ENCODE results near the gene MORC1. TPM values are rescaled to one million over a fixed set of nuclear protein-coding genes. Genes with fewer than 3 reads are reported as not detected.
"Not testable (repeated sequence)": the region's sequence is repeated elsewhere in the genome, so short reads cannot be mapped to it uniquely, and the experiment has no call there.

MORC1 gene
- total RNA-seq, 1 donor from 2014 or later, result not detected

DNA sequence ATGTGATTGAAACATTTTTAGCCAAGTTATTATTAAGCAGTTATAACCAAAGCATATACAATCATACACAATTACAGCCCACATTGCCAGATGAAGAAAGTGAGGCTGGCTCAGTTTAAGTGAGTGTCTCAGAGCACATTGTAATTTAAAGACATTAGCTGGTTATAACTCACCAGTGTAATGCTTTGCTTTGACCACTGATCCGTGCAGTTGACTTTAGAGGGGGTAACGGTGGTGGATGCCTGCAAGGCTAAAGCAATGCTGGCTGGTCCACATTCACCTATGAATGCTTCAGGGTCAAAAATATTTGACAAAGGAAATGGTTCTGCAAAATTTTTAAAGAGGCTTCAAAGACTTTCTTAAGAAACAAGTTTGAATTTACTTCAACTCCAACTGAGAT lies 19.8 kb upstream of the MORC1 start:
- no peak overlapping the region for H3K27ac Mint-ChIP-seq
- no peak overlapping the region for H3K4me3 Mint-ChIP-seq
- no peak for DNase-seq (ENCODE audit: low spot score)
- H3K9me3 ChIP-seq (ENCODE audit: low read depth), result no peaks in the 10 kb centered on the region
- H3K4me1 ChIP-seq, result no peaks in the 10 kb centered on the region
- H3K9me3 Mint-ChIP-seq, result no peaks in the 10 kb centered on the region
- no peak overlapping the region for H3K27ac ChIP-seq
- H3K9ac ChIP-seq, result no peak overlapping the region
- H3F3A ChIP-seq (ENCODE audit: low read depth), result no peaks in the 10 kb centered on the region
- peaks cover 16% of the 10 kb centered on the region for H3K4me1 Mint-ChIP-seq
- H3K27me3 ChIP-seq, result no peaks in the 10 kb centered on the region
- H3K36me3 Mint-ChIP-seq, result no peaks in the 10 kb centered on the region
- H3K36me3 ChIP-seq, result no peaks in the 10 kb centered on the region
- no peaks in the 10 kb centered on the region for H4K20me1 ChIP-seq (ENCODE audit: low read depth)
- H3K4me2 ChIP-seq, result no peak overlapping the region
- no peak overlapping the region for H3K4me3 ChIP-seq
- H2AFZ ChIP-seq (replicated peaks), result no peak overlapping the region
- H3K27me3 Mint-ChIP-seq (ENCODE audit: insufficient read depth, low read depth), result no peaks in the 10 kb centered on the region
- no peaks in the 10 kb centered on the region for H3K79me2 ChIP-seq (ENCODE audit: low read depth)
- TF ChIP-seq EZH2phosphoT487 (IDR thresholded peaks at IDR 0.05) (no peak), EZH2 (IDR thresholded peaks at IDR 0.05) (no peak)
- TF ChIP-seq, protein P1, sequence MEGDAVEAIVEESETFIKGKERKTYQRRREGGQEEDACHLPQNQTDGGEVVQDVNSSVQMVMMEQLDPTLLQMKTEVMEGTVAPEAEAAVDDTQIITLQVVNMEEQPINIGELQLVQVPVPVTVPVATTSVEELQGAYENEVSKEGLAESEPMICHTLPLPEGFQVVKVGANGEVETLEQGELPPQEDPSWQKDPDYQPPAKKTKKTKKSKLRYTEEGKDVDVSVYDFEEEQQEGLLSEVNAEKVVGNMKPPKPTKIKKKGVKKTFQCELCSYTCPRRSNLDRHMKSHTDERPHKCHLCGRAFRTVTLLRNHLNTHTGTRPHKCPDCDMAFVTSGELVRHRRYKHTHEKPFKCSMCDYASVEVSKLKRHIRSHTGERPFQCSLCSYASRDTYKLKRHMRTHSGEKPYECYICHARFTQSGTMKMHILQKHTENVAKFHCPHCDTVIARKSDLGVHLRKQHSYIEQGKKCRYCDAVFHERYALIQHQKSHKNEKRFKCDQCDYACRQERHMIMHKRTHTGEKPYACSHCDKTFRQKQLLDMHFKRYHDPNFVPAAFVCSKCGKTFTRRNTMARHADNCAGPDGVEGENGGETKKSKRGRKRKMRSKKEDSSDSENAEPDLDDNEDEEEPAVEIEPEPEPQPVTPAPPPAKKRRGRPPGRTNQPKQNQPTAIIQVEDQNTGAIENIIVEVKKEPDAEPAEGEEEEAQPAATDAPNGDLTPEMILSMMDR (IDR thresholded peaks at IDR 0.05), result no peak

DNA sequence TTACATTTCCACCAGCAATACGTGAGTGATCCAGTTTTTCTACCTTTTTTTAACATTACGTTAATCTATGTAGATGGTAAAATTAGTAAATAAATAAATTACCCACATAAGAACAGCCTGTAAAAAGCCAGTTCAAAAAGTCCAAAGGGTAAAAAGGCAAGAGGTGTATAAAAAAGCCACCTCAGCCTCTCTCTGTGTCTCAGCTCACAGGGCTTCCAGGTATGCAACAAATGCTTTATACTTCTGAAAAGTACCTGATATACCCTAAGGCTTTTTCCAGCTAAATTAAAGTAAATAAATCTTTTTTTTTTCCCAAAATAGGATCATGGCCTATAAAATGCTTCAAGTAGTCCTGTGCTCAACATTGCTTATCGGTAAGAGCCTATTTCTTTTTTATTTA lies 18.6 kb upstream of the MORC1 start, which contains the start of gene C3orf85:
Gene C3orf85, plus strand, starts transcription at position 197 of the 400 bp plus-strand sequence. Its CDS starts 129 bp downstream, at position 326.
- Mint-ChIP-seq H3K36me3 (no peaks in the 10 kb centered on the region), H3K27ac (no peak within 1 kb of the TSS), H3K4me3 (no peak within 1 kb of the TSS), H3K27me3 (ENCODE audit: insufficient read depth, low read depth) (no peaks in the 10 kb centered on the region), H3K4me1 (peaks cover 18% of the 10 kb centered on the region), H3K9me3 (no peaks in the 10 kb centered on the region)
- Histone ChIP-seq H3K9me3 (ENCODE audit: low read depth) (no peaks in the 10 kb centered on the region), H3K79me2 (ENCODE audit: low read depth) (no peaks in the 10 kb centered on the region), H3K9ac (no peak within 1 kb of the TSS), H3K36me3 (no peaks in the 10 kb centered on the region), H3F3A (ENCODE audit: low read depth) (no peaks in the 10 kb centered on the region), H3K4me1 (no peaks in the 10 kb centered on the region), H4K20me1 (ENCODE audit: low read depth) (no peaks in the 10 kb centered on the region), H3K27ac (no peak within 1 kb of the TSS), H2AFZ (replicated peaks) (no peak within 1 kb of the TSS), H3K27me3 (no peaks in the 10 kb centered on the region), H3K4me3 (no peak within 1 kb of the TSS), H3K4me2 (no peak within 1 kb of the TSS)
- TF ChIP-seq EZH2phosphoT487 (IDR thresholded peaks at IDR 0.05), result no peak
- TF ChIP-seq EZH2 (IDR thresholded peaks at IDR 0.05), result no peak
- TF ChIP-seq, protein P1 (IDR thresholded peaks at IDR 0.05), result no peak
- no peak for DNase-seq (ENCODE audit: low spot score)

DNA sequence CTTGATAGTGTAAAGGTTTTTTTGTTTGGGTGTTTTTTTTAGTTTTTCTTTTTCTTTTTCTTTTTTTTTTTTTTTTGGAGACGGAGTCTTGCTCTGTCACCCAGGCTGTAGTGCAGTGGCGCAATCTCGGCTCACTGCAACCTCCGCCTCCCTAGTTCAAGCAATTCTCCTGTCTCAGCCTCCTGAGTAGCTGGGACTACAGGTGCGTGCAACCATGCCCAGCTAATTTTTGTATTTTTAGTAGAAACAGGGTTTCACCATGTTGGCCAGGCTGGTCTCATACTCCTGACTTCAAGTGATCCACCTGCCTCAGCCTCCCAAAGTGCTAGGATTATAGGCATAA lies 15.5 kb upstream of the MORC1 start:
- not testable (repeated sequence) for H3F3A ChIP-seq (ENCODE audit: low read depth); H3K4me2 ChIP-seq; H2AFZ ChIP-seq (replicated peaks); H3K9me3 Mint-ChIP-seq; H3K4me3 ChIP-seq; H3K4me3 Mint-ChIP-seq; DNase-seq (ENCODE audit: low spot score); H3K36me3 Mint-ChIP-seq; H3K27me3 Mint-ChIP-seq (ENCODE audit: insufficient read depth, low read depth); H3K36me3 ChIP-seq; H3K79me2 ChIP-seq (ENCODE audit: low read depth); H3K27me3 ChIP-seq; H3K9ac ChIP-seq; H4K20me1 ChIP-seq (ENCODE audit: low read depth); H3K4me1 ChIP-seq; H3K27ac ChIP-seq; H3K27ac Mint-ChIP-seq; H3K9me3 ChIP-seq (ENCODE audit: low read depth)
- H3K4me1 Mint-ChIP-seq, result peaks cover 21% of the 10 kb centered on the region

DNA sequence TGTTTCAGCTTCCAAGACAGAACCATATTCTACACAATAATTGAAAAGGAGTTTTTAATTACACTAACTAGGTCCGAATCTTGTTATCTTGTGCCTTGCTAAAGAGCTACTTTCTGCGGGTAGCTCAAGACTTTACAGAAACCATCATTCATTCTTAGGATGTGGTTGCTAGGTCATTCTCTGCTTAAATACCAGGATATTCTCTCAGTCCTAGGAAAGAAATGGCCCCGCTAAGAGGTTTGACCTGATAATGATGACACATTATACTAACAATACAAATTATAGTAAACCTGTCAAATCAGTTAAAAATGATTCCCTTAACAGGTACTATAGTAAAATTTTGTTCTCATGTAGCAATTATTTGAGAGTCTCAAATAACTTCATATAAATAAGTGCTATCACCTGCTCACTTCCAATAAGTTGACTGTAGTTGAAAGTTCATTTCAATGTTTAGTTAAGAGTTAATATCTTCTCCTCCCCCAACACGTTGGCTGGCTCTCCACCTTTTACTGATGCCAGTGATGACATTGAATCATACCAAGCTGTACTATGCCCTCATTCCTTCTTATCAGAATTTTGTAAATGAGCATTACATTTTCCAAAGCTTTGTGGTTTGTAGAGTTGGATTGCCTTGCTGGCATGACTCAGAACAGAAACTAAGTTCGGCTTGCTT lies 15.0 kb upstream of the MORC1 start:
- Histone ChIP-seq H2AFZ (replicated peaks) (no peak overlapping the region), H3K9me3 (ENCODE audit: low read depth) (no peaks in the 10 kb centered on the region), H3K36me3 (no peaks in the 10 kb centered on the region), H3K4me3 (no peak overlapping the region), H4K20me1 (ENCODE audit: low read depth) (no peaks in the 10 kb centered on the region), H3K9ac (no peak overlapping the region), H3K27me3 (no peaks in the 10 kb centered on the region), H3K79me2 (ENCODE audit: low read depth) (no peaks in the 10 kb centered on the region), H3K4me2 (no peak overlapping the region), H3K4me1 (no peaks in the 10 kb centered on the region), H3K27ac (no peak overlapping the region), H3F3A (ENCODE audit: low read depth) (no peaks in the 10 kb centered on the region)
- no peak for TF ChIP-seq EZH2 (IDR thresholded peaks at IDR 0.05)
- TF ChIP-seq EZH2phosphoT487 (IDR thresholded peaks at IDR 0.05), result no peak
- TF ChIP-seq, protein P1 (IDR thresholded peaks at IDR 0.05), result no peak
- no peak overlapping the region for H3K27ac Mint-ChIP-seq
- H3K9me3 Mint-ChIP-seq, result peaks cover 2% of the 10 kb centered on the region
- no peak for DNase-seq (ENCODE audit: low spot score)
- H3K27me3 Mint-ChIP-seq (ENCODE audit: insufficient read depth, low read depth), result peaks cover 5% of the 10 kb centered on the region
- no peaks in the 10 kb centered on the region for H3K36me3 Mint-ChIP-seq
- H3K4me1 Mint-ChIP-seq, result peaks cover 17% of the 10 kb centered on the region
- no peak overlapping the region for H3K4me3 Mint-ChIP-seq
